Sigmoid colon (tissue), 7 donors: ENCODE data around the gene CYBRD1. TPM values are rescaled to one million over a fixed set of nuclear protein-coding genes. Genes with fewer than 3 reads are reported as not detected.
"Not testable (repeated sequence)": the region's sequence is repeated elsewhere in the genome, so short reads cannot be mapped to it uniquely, and the experiment has no call there.

Source experiments
- DNase-seq: peaks from one replicate; pipeline ENCODE4 v3.0.0-alpha.2; 2019
- H3K27ac ChIP-seq, 4 donors: fragments of 200-600 bp; sonication (generic); one replicate each; pipeline ENCODE4 v1.5.1; 2016 to 2019; ENCODE audit warnings: mild to moderate bottlenecking in 1 of 4
- H3K27me3 ChIP-seq, 3 donors: fragments of 200-600 bp; sonication (generic); one replicate each; pipeline ENCODE4 v1.5.1; 2019; ENCODE audit warnings: mild to moderate bottlenecking in 1 of 3
- H3K36me3 ChIP-seq, 4 donors: fragments of 200-600 bp; sonication (generic); one replicate each; pipeline ENCODE4 v1.5.1; 2016 to 2019
- H3K4me1 ChIP-seq, 4 donors: fragments of 200-600 bp; sonication (generic); one replicate each; pipeline ENCODE4 v1.5.1; 2017 to 2019
- H3K4me3 ChIP-seq, 4 donors: fragments of 200-600 bp; sonication (generic); one replicate each; pipeline ENCODE4 v1.5.1; 2017 to 2019; ENCODE audit warnings: mild to moderate bottlenecking in 2 of 4, moderate library complexity in 1 of 4
- H3K9me3 ChIP-seq, 4 donors: fragments of 200-600 bp in 3 of 4; sonication (generic) in 3 of 4; one replicate each; pipeline versions ENCODE4 v1.5.1 to v1.6.1; 2013 to 2019
- EP300 ChIP-seq, 4 donors: sonication (generic); formaldehyde crosslinking; IDR thresholded peaks; one replicate each; pipeline ENCODE4 v1.6.1; 2017; ENCODE audit warnings: antibody characterized with exemption in 4 of 4
- POLR2A ChIP-seq, 2 donors: fragments of 450-650 bp; IDR thresholded peaks; one replicate each; pipeline ENCODE4 v1.6.1; 2016; ENCODE audit warnings: antibody characterized with exemption in 2 of 2, mild to moderate bottlenecking in 2 of 2, moderate library complexity in 2 of 2
- POLR2AphosphoS5 ChIP-seq, 4 donors: sonication (generic); formaldehyde crosslinking; IDR thresholded peaks; one replicate each; pipeline ENCODE4 v1.6.1; 2017; ENCODE audit warnings: antibody characterized with exemption in 4 of 4
- WGBS, 2 donors: extraction: QIAGEN DNeasy Blood & Tissue Kit; methylation state at CpG; one replicate each; pipeline ENCODE4 v1.1.7; 2013; 5-methylcytosine and 5-hydroxymethylcytosine counted together
- intact Hi-C: fragments of 100-400 bp; cut with DNase I; formaldehyde crosslinking; loops from one replicate; pipeline ENCODE4 v1.15.1; 2023
- polyA plus RNA-seq, 3 donors: library from polyadenylated mRNA; stranded (reverse); fragments of 200-250 nt; gene quantifications; one replicate each; pipeline ENCODE4 v1.2.3, GENCODE V29; 2013
- total RNA-seq, 4 donors: library from RNA; depleted of rRNA; stranded (reverse); fragments of >200 nt; gene quantifications; one replicate each; pipeline ENCODE4 v1.1.0, GENCODE V29; 2016
- TF ChIP-seq, protein P1 (sequence below), 4 experiments: fragments of 450-650 bp in 3 of 4; fragments of 200-600 bp in 1 of 4; IDR thresholded peaks; one replicate each; pipeline ENCODE4 v1.5.1; 2016 to 2019; ENCODE audit warnings: antibody characterized with exemption in 4 of 4, mild to moderate bottlenecking in 3 of 4, moderate library complexity in 2 of 4
- donor health status: healthy with polysubstance abuse.
- donor health status: Bipolar disorder and iron deficiency.
- donor health status: healthy.

CYBRD1 gene
- total and polyA plus RNA-seq, 7 donors: 7.6 to 250 (median 119) TPM

DNA sequence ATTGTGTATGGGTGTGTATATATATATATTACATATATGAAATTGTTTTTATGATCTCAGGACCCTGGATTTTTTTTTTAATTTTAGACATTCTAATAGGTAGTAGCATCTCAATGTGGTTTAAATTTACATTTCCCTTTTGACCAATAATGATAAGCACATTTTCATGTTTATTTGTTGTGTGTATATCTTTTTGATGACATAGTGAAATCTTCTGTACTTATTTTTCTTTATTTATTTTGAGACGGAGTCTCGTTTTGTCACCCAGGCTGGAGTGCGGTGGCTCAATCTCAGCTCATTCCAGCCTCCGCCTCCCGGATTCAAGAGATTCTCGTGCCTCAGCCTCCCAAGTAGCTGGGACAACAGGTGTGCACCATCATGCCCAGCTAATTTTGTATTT, 35.1 kb upstream of the CYBRD1 start:
- intact Hi-C loops: no loop called here
- H3K9me3 ChIP-seq: no peaks in the 10 kb centered on the region
- TF ChIP-seq, protein P1, sequence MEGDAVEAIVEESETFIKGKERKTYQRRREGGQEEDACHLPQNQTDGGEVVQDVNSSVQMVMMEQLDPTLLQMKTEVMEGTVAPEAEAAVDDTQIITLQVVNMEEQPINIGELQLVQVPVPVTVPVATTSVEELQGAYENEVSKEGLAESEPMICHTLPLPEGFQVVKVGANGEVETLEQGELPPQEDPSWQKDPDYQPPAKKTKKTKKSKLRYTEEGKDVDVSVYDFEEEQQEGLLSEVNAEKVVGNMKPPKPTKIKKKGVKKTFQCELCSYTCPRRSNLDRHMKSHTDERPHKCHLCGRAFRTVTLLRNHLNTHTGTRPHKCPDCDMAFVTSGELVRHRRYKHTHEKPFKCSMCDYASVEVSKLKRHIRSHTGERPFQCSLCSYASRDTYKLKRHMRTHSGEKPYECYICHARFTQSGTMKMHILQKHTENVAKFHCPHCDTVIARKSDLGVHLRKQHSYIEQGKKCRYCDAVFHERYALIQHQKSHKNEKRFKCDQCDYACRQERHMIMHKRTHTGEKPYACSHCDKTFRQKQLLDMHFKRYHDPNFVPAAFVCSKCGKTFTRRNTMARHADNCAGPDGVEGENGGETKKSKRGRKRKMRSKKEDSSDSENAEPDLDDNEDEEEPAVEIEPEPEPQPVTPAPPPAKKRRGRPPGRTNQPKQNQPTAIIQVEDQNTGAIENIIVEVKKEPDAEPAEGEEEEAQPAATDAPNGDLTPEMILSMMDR (IDR thresholded peaks at IDR 0.05): no peak
- TF ChIP-seq POLR2AphosphoS5 (IDR thresholded peaks at IDR 0.05) (no peak), POLR2A (IDR thresholded peaks at IDR 0.05) (no peak), EP300 (IDR thresholded peaks at IDR 0.05) (no peak)
- no peak for DNase-seq
- no peak overlapping the region for H3K4me3 ChIP-seq
- H3K4me1 ChIP-seq: peaks cover 0 to 8% (median 3%) of the 10 kb centered on the region in 4 donors
- WGBS, 2 donors: 96 to 98% methylated on average over 6 of the region's 6 CpGs
- H3K27ac ChIP-seq: no peak overlapping the region
- no peaks in the 10 kb centered on the region for H3K27me3 ChIP-seq
- H3K36me3 ChIP-seq: peaks cover 0 to 7% (median 0%) of the 10 kb centered on the region in 4 donors

DNA sequence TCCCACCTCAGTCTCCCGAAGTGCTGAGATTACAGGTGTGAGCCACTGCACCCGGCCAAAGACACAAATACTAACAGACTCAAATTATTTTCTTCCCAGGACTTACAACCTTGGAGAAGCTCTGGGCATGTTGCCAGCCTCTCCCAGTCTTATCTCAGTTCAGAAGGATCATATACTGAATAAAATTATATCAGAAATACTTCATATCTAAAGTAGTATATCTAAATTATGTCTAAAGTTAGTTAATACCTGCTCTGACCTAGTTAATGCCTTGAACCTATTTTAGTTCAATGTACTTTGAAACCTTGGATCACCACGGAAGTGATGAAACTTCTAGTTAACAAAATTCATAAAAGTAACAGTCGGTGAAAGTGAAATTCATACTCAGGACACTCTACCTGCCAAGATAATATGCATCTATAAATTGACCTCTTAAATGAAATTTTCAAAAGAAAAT, 34.4 kb upstream of the CYBRD1 start:
- H3K9me3 ChIP-seq: no peaks in the 10 kb centered on the region
- no peak overlapping the region for H3K4me3 ChIP-seq
- no peak overlapping the region for H3K27ac ChIP-seq
- 20 to 84% methylated on average over 4 of the region's 4 CpGs for WGBS, 2 donors
- TF ChIP-seq POLR2A (IDR thresholded peaks at IDR 0.05): no peak
- no peak for TF ChIP-seq EP300 (IDR thresholded peaks at IDR 0.05)
- TF ChIP-seq, protein P1 (IDR thresholded peaks at IDR 0.05): no peak
- TF ChIP-seq POLR2AphosphoS5 (IDR thresholded peaks at IDR 0.05): no peak
- intact Hi-C loops: no loop called here
- peaks cover 0 to 5% (median 0%) of the 10 kb centered on the region in 4 donors for H3K36me3 ChIP-seq
- no peak for DNase-seq
- H3K27me3 ChIP-seq: no peaks in the 10 kb centered on the region
- peaks cover 0 to 3% (median 1%) of the 10 kb centered on the region in 4 donors for H3K4me1 ChIP-seq

DNA sequence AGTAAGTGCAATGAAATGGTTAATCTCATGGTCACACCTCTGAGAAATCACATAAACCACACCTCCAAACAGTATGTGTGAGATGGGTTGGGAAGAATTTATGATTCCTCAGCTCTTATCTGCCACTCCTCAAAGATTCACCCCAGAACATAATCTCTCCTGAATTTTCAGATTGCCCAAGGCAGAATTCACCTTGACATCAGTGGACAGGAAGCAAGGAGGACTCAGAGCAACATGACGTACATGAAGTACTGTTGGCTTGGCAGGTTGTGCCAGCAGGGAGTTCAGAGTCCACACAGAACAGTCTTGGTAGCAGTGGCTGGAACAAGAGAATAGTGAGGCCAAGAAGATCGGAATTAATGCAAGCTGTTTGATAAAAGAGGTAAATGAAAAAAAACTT, 31.7 kb upstream of the CYBRD1 start:
- no peaks in the 10 kb centered on the region for H3K36me3 ChIP-seq
- intact Hi-C loops: no loop called here
- no peaks in the 10 kb centered on the region for H3K9me3 ChIP-seq
- TF ChIP-seq POLR2AphosphoS5 (IDR thresholded peaks at IDR 0.05) (no peak), EP300 (IDR thresholded peaks at IDR 0.05) (no peak), POLR2A (IDR thresholded peaks at IDR 0.05) (no peak)
- TF ChIP-seq, protein P1 (IDR thresholded peaks at IDR 0.05): no peak
- H3K4me3 ChIP-seq: no peak overlapping the region
- H3K27me3 ChIP-seq: no peaks in the 10 kb centered on the region
- H3K4me1 ChIP-seq: no peaks in the 10 kb centered on the region
- WGBS, 2 donors: 20 to 75% methylated on average over 2 of the region's 2 CpGs
- no peak for DNase-seq
- H3K27ac ChIP-seq: no peak overlapping the region

DNA sequence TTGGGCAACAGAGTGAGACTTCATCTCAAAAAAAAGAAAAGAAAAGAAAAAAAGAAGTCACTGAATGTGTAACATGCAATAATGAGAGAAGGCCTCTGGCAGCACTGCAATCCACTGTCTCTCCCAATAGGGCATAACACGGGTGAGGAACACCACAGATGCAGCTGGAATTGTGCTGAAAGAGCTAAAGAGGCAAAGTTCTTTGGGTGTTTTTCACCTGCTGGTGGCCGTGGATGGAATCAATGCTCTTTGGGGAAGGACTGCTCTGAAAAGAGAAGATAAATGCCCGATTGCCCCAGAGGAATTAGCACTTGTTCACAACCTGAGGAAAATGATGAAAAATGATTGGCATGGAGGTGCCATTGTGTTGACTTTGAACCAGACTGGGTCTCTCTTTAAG, 31.0 kb upstream of the CYBRD1 start:
- Histone ChIP-seq H3K36me3 (no peaks in the 10 kb centered on the region), H3K27me3 (no peaks in the 10 kb centered on the region), H3K9me3 (no peaks in the 10 kb centered on the region), H3K27ac (no peak overlapping the region), H3K4me3 (no peak overlapping the region), H3K4me1 (no peaks in the 10 kb centered on the region)
- TF ChIP-seq POLR2AphosphoS5 (IDR thresholded peaks at IDR 0.05) (no peak), POLR2A (IDR thresholded peaks at IDR 0.05) (no peak), EP300 (IDR thresholded peaks at IDR 0.05) (no peak)
- TF ChIP-seq, protein P1 (IDR thresholded peaks at IDR 0.05): no peak
- 92 to 94% methylated on average over 3 of the region's 3 CpGs for WGBS, 2 donors
- DNase-seq: no peak
- intact Hi-C loops: no loop called here

DNA sequence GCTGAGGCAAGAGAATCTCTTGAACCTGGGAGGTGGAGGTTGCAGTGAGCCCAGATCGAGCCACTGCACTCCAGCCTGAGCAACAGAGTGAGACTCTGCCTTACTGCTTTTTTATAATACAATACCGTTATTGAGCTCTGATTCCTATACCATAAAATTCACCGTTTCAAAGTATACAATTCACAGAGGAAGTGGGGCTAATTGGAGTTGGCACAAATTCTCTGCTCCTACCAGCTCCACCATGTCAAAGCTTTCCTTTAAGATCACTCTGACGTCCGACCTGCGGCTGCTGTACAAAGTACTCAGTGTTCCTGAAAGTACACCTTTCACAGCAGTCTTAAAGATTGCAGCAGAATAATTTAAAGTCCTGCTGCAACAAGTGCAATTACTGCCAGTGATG, 29.6 kb upstream of the CYBRD1 start:
- DNase-seq: no peak
- Histone ChIP-seq H3K27me3 (no peaks in the 10 kb centered on the region), H3K9me3 (peaks cover 0 to 3% (median 0%) of the 10 kb centered on the region in 4 donors), H3K27ac (no peak overlapping the region), H3K36me3 (no peaks in the 10 kb centered on the region), H3K4me1 (no peaks in the 10 kb centered on the region), H3K4me3 (no peak overlapping the region)
- 12 to 68% methylated on average over 6 of the region's 6 CpGs for WGBS, 2 donors
- intact Hi-C loops: no loop called here
- TF ChIP-seq POLR2A (IDR thresholded peaks at IDR 0.05): no peak
- no peak for TF ChIP-seq EP300 (IDR thresholded peaks at IDR 0.05)
- TF ChIP-seq POLR2AphosphoS5 (IDR thresholded peaks at IDR 0.05): no peak
- TF ChIP-seq, protein P1 (IDR thresholded peaks at IDR 0.05): no peak

DNA sequence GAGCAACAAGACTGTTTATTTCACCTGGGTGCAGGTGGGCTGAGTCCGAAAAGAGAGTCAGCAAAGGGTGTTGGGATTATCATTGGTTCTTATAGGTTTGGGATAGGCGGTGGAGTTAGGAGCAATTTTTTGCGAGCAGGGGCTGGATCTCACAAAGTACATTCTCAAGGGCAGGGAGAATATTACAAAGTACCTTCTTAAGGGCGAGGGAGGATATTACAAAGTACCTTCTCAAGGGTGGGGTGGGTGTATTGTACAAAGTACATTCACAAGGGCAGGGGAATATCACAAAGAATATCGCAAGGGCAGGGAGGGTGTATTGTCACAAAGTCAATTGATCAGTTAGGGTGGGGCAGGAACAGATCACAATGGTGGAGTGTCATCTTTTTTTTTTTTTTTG, 24.6 kb upstream of the CYBRD1 start:
- intact Hi-C loops, H3K4me1 ChIP-seq, H3K36me3 ChIP-seq, H3K9me3 ChIP-seq, DNase-seq, H3K27ac ChIP-seq, H3K27me3 ChIP-seq, H3K4me3 ChIP-seq: not testable (repeated sequence)
- WGBS, 2 donors: 87 to 96% methylated on average over 5 of the region's 5 CpGs
